ENCODE measurements around the gene ZNF346.
A peak's percentile ranks its signal among the peaks of the same experiment; 100 is the strongest.

The ZNF346 gene

DNA sequence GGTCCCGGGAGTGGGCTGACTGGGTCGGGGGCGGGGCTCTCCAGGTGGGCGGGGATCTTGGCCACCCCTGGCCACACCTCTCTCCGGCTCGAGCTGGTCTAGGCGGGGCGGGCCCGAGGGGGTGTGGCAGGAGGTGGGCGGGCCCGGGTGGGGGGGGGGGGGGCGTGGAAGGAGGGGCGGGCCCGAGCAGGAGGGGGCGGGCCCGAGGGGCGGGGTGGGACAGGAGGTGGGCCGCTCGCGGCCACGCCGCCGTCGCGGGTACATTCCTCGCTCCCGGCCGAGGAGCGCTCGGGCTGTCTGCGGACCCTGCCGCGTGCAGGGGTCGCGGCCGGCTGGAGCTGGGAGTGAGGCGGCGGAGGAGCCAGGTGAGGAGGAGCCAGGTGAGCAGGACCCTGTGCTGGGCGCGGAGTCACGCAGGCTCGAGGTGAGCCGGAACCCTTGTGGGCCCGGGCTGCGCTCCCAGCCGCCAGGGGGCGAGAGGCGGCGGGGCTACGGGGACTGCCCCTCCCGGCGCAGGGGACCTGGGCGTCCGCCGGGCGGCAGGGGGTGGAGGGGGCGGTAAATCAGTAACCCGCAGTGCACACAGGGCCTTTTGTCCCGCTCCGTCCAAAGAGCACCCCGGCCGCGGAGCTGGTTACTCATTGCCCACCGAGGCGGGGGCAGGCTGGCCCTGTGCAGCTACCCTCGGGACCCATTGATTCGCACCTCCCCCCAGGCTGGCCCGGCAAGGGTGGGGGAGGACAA lies 64.3 kb downstream of the ZNF346 start, which contains the start of gene FGFR4:
Gene FGFR4 (plus strand): TSS at position 262 of the 744 bp plus-strand sequence. CDS start 2,688 bp downstream, outside the sequence.
- Mint-ChIP-seq H3K27me3 (ENCODE audit: low read depth) (peaks cover 36% of the 10 kb centered on the region), H3K4me3 (peak within 1 kb of the TSS; percentile 61), H3K36me3 (ENCODE audit: low read depth) (no peaks in the 10 kb centered on the region), H3K9me3 (no peaks in the 10 kb centered on the region), H3K27ac (no peak within 1 kb of the TSS), H3K4me1 (ENCODE audit: low read depth) (peaks cover 6% of the 10 kb centered on the region)
- DNase-seq (ENCODE audit: low spot score), result peak; percentile 59

DNA sequence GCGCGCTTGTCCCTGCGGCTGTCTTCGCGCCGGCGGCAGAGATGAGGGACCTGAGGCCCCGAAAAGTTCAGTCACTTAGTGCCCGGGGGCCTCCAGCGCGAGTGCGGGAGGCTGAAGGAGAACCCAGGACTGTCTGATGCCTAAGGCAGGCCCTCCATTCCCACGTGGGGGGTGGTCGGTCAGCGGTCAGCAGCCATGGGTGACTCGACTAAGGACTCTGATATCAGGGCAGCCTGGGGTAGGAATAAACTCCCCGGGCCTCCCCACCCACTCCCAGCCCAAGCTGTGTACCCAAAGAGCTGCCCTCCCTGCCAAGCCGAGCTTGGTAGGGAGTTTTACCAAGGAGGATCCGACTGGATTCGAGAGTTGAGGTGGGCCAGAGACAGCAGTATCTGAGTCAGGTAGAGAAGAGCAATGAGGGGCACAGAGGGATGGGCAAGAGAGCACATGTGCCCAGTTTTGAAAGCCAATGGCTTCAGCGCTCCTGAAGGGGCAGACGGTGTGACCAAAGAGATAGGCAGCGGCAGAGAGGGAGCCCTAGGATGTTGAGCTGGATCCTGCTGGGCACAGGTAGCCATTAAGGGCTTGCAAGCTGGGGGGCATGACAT lies 65.0 kb downstream of the ZNF346 start:
- Mint-ChIP-seq H3K27me3 (ENCODE audit: low read depth) (peaks cover 34% of the 10 kb centered on the region), H3K9me3 (no peaks in the 10 kb centered on the region), H3K27ac (no peak overlapping the region), H3K4me3 (no peak overlapping the region), H3K4me1 (ENCODE audit: low read depth) (peaks cover 6% of the 10 kb centered on the region), H3K36me3 (ENCODE audit: low read depth) (no peaks in the 10 kb centered on the region)
- no peak for DNase-seq (ENCODE audit: low spot score)

DNA sequence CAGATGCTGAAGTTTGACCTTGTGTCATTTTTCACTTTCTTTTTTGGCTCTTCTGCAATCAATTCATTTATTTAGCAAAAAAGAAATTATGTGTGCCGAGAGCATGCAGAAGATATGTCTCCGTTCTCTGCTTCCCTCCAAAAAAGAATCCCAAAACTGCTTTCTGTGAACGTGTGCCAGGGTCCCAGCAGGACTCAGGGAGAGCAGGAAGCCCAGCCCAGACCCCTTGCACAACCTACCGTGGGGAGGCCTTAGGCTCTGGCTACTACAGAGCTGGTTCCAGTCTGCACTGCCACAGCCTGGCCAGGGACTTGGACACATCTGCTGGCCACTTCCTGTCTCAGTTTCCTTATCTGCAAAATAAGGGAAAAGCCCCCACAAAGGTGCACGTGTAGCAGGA lies 66.6 kb downstream of the ZNF346 start:
- Mint-ChIP-seq H3K9me3 (no peaks in the 10 kb centered on the region), H3K4me3 (no peak overlapping the region), H3K27me3 (ENCODE audit: low read depth) (peaks cover 25% of the 10 kb centered on the region), H3K4me1 (ENCODE audit: low read depth) (peaks cover 6% of the 10 kb centered on the region), H3K27ac (no peak overlapping the region), H3K36me3 (ENCODE audit: low read depth) (no peaks in the 10 kb centered on the region)
- no peak for DNase-seq (ENCODE audit: low spot score)

DNA sequence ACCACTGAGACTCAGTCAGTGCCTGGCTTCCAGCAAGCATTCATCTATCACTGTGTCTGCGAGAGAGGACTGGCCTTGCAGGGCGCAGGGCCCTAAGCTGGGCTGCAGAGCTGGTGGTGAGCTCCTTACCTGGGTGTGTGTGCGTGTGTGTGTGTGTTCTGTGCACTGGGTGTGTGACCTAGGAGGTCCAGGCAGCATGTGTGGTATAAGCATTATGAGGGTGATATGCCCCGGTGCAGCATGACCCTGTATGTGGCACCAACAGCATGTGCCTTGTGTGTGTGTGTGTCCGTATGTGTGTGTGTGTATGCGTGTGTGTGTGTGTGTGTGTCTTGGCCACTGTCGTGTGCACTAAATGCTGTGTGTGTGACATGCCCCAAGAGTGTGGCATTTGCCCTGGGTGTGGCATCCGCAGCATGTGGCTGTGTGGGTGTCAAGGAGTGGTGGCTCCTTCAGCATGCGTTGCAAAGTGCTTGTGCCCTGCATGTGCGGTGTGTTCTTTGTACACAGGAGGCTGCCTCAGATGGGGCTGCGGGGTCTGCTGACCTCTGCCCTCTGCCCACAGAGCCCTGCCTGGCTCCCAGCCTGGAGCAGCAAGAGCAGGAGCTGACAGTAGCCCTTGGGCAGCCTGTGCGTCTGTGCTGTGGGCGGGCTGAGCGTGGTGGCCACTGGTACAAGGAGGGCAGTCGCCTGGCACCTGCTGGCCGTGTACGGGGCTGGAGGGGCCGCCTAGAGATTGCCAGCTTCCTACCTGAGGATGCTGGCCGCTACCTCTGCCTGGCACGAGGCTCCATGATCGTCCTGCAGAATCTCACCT lies 67.5 kb downstream of the ZNF346 start:
- Mint-ChIP-seq H3K36me3 (ENCODE audit: low read depth) (no peaks in the 10 kb centered on the region), H3K27me3 (ENCODE audit: low read depth) (peaks cover 21% of the 10 kb centered on the region), H3K27ac (no peak overlapping the region), H3K4me3 (no peak overlapping the region), H3K9me3 (no peaks in the 10 kb centered on the region), H3K4me1 (ENCODE audit: low read depth) (peaks cover 6% of the 10 kb centered on the region)
- DNase-seq (ENCODE audit: low spot score), result no peak

DNA sequence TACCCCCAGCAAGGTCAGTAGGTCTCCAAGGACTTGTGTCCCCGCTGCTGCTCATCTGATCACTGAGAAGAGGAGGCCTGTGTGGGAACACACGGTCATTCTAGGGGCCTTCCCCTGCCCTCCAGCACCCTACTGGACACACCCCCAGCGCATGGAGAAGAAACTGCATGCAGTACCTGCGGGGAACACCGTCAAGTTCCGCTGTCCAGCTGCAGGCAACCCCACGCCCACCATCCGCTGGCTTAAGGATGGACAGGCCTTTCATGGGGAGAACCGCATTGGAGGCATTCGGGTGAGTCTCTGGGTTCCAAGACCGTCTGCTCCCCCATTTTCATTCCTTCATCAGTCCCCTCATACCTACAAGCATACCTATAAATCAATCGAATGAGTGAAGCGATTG lies 68.3 kb downstream of the ZNF346 start:
- H3K27me3 Mint-ChIP-seq (ENCODE audit: low read depth), result peaks cover 19% of the 10 kb centered on the region
- H3K9me3 Mint-ChIP-seq, result no peaks in the 10 kb centered on the region
- no peak overlapping the region for H3K27ac Mint-ChIP-seq
- H3K36me3 Mint-ChIP-seq (ENCODE audit: low read depth), result no peaks in the 10 kb centered on the region
- peaks cover 6% of the 10 kb centered on the region for H3K4me1 Mint-ChIP-seq (ENCODE audit: low read depth)
- no peak overlapping the region for H3K4me3 Mint-ChIP-seq
- no peak for DNase-seq (ENCODE audit: low spot score)

DNA sequence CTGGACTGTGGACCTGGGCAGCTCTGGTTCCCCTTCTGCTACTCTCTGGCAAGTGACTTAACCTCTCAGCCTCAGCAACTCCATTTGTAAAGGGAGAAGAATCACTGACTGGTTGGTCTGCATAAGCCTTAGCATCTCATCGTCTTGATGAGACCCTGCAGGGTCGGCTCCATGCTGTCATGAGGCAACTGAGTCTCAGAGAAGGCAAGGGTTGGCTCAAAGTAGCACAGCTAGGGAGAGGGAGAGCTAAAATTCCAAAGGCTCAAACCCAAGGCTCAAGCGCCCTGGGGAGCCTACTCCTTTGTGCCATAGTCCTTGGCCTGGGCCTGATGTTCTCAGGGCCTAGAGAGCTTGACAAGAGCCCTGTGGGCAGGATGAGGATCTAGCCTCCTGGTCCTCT lies 68.7 kb downstream of the ZNF346 start:
- peaks cover 15% of the 10 kb centered on the region for H3K27me3 Mint-ChIP-seq (ENCODE audit: low read depth)

DNA sequence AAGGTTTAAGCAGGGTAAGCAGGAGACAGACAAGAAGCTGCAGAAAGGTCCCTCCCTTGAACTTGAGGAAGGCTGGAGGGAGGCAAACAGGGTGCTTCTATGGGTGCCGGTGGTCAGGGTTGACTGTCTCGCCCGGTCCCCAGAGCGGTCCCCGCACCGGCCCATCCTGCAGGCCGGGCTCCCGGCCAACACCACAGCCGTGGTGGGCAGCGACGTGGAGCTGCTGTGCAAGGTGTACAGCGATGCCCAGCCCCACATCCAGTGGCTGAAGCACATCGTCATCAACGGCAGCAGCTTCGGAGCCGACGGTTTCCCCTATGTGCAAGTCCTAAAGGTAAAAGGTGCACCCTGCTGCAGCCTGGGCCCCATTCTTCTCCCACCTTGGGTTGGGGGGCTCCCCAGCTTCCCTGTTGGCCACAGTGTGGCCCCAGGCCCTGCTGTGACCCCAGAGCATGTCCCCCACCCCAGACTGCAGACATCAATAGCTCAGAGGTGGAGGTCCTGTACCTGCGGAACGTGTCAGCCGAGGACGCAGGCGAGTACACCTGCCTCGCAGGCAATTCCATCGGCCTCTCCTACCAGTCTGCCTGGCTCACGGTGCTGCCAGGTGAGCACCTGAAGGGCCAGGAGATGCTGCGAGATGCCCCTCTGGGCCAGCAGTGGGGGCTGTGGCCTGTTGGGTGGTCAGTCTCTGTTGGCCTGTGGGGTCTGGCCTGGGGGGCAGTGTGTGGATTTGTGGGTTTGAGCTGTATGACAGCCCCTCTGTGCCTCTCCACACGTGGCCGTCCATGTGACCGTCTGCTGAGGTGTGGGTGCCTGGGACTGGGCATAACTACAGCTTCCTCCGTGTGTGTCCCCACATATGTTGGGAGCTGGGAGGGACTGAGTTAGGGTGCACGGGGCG lies 69.9 kb downstream of the ZNF346 start:
- Mint-ChIP-seq H3K36me3 (ENCODE audit: low read depth) (no peaks in the 10 kb centered on the region), H3K9me3 (no peaks in the 10 kb centered on the region), H3K27me3 (ENCODE audit: low read depth) (peaks cover 12% of the 10 kb centered on the region), H3K27ac (no peak overlapping the region), H3K4me3 (no peak overlapping the region), H3K4me1 (ENCODE audit: low read depth) (no peaks in the 10 kb centered on the region)
- DNase-seq (ENCODE audit: low spot score), result no peak

More for the DNA sequence above, 68.7 kb downstream of the ZNF346 start:
- Mint-ChIP-seq H3K4me1 (ENCODE audit: low read depth) (peaks cover 2% of the 10 kb centered on the region), H3K27ac (no peak overlapping the region), H3K4me3 (no peak overlapping the region), H3K36me3 (ENCODE audit: low read depth) (no peaks in the 10 kb centered on the region), H3K9me3 (no peaks in the 10 kb centered on the region)
- no peak for DNase-seq (ENCODE audit: low spot score)

DNA sequence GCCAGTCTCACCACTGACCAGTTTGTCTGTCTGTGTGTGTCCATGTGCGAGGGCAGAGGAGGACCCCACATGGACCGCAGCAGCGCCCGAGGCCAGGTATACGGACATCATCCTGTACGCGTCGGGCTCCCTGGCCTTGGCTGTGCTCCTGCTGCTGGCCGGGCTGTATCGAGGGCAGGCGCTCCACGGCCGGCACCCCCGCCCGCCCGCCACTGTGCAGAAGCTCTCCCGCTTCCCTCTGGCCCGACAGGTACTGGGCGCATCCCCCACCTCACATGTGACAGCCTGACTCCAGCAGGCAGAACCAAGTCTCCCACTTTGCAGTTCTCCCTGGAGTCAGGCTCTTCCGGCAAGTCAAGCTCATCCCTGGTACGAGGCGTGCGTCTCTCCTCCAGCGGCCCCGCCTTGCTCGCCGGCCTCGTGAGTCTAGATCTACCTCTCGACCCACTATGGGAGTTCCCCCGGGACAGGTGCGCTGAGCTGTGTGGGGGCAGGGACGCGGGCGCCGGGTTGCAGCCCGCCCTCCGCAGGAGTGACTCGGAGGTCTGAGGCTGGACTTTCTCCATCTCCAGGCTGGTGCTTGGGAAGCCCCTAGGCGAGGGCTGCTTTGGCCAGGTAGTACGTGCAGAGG lies 70.7 kb downstream of the ZNF346 start:
- peaks cover 7% of the 10 kb centered on the region for H3K27me3 Mint-ChIP-seq (ENCODE audit: low read depth)
- H3K27ac Mint-ChIP-seq, result no peak overlapping the region
- DNase-seq (ENCODE audit: low spot score), result no peak
- no peaks in the 10 kb centered on the region for H3K9me3 Mint-ChIP-seq
- H3K4me3 Mint-ChIP-seq, result no peak overlapping the region
- H3K36me3 Mint-ChIP-seq (ENCODE audit: low read depth), result no peaks in the 10 kb centered on the region
- no peaks in the 10 kb centered on the region for H3K4me1 Mint-ChIP-seq (ENCODE audit: low read depth)

DNA sequence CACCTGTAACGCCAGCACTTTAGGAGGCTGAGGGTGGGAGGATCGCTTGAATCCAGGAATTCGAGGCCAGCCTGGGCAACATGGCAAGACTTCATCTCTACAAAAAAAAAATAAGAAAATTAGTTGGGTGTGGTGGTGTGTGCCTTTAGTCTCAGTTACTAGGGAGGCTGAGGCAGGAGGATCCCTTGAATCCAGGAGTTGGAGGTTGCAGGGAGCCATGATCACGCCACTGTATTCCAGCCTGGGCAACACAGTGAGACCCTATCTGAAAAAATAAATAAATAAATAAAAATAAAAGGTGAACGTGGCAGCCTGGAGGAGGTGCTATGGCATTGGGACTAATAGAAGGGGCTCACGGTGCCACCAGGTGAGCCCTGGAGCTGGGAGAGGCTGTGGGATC lies 71.3 kb downstream of the ZNF346 start:
- Mint-ChIP-seq H3K4me1 (ENCODE audit: low read depth) (no peaks in the 10 kb centered on the region), H3K9me3 (no peaks in the 10 kb centered on the region), H3K27ac (no peak overlapping the region), H3K27me3 (ENCODE audit: low read depth) (peaks cover 3% of the 10 kb centered on the region), H3K4me3 (no peak overlapping the region), H3K36me3 (ENCODE audit: low read depth) (no peaks in the 10 kb centered on the region)
- no peak for DNase-seq (ENCODE audit: low spot score)

DNA sequence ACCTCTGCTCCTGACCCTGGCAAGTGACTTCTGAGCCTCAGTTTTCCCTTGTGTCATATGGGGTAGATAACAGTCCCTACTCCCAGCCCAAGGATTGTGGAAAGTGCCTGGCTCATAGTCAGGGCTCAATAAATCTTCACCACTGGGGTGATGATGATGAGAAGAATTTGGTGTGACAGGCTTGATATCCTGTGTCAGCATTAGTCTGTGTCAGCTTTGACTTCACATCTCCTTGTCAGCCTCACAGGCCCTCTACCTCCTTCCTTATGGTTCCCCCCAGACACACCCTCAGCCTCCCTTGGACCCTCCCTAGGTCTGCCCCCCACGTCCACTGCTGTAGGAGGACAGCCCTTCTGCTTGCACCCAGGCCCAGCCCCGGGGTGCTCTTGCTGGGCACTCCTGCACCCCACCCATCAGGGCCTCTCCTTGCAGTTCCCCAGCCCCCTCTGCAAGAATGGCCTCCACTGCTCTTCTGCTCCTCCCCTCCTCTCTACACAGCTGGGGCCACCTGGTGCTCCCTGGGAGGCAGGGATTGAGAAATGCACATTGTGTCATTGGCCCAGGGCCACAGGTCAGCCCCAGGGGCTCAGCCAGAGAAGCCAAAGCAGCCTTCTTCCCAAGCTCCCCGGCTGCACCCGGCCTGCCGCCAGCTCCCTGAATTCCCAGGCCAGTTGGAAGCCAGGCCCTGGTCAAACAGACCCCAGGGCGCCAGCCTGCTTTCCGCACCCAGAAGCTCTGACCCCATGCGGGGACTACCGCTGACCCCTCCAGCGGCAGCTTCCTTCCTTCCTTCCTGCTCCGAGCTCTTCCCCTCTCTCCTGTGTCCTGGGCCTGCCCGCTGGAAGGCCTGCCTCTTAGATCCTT lies 72.0 kb downstream of the ZNF346 start:
- Mint-ChIP-seq H3K27ac (peak overlapping the region; percentile 37), H3K36me3 (ENCODE audit: low read depth) (no peaks in the 10 kb centered on the region), H3K27me3 (ENCODE audit: low read depth) (peaks cover 3% of the 10 kb centered on the region), H3K9me3 (no peaks in the 10 kb centered on the region), H3K4me1 (ENCODE audit: low read depth) (no peaks in the 10 kb centered on the region), H3K4me3 (no peak overlapping the region)
- no peak for DNase-seq (ENCODE audit: low spot score)

DNA sequence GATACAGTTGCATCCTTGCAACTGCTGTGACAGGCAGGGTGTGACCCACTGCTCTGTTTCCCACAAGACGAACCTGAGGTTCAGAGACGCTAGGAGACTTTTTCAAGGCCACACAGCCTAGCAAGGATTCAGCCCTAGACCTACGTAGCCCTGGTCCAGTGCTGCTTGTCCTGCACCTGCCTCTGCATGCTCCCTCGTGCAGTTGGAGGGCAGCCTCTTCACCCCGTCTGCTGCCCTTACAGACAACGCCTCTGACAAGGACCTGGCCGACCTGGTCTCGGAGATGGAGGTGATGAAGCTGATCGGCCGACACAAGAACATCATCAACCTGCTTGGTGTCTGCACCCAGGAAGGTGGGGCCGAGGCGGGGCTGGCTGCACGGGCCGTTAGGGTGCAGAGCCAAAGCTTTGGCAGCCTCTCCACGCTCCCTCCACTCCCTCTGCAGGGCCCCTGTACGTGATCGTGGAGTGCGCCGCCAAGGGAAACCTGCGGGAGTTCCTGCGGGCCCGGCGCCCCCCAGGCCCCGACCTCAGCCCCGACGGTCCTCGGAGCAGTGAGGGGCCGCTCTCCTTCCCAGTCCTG lies 72.7 kb downstream of the ZNF346 start:
- Mint-ChIP-seq H3K27me3 (ENCODE audit: low read depth) (peaks cover 2% of the 10 kb centered on the region), H3K4me3 (no peak overlapping the region), H3K27ac (peak overlapping the region; percentile 37), H3K36me3 (ENCODE audit: low read depth) (no peaks in the 10 kb centered on the region), H3K4me1 (ENCODE audit: low read depth) (no peaks in the 10 kb centered on the region), H3K9me3 (no peaks in the 10 kb centered on the region)
- no peak for DNase-seq (ENCODE audit: low spot score)

All from T-helper 2 cell treated with Interferon-gamma antibody and Interleukin-4, amounts not matched to agents 5 μg/mL and 100 μg/mL, for 36 hours (primary cell).